GM06990 (cell line): ENCODE data around the gene NPHP4.

ENCODE experiments used
- DNase-seq: peaks from one replicate; pipeline ENCODE4 v3.0.0-alpha.2; 2011; ENCODE audit not compliant: insufficient read length; ENCODE audit errors: extremely low read depth
- H3K27me3 ChIP-seq: replicated peaks from 2 replicates; pipeline ENCODE4 v1.6.0; 2011; ENCODE audit warnings: low read length; ENCODE audit not compliant: control insufficient read depth, insufficient read depth
- H3K36me3 ChIP-seq: 2 replicates; pipeline ENCODE4 v1.5.1; 2011; ENCODE audit warnings: low read length; ENCODE audit not compliant: control insufficient read depth, insufficient read depth
- H3K4me3 ChIP-seq: replicated peaks from 2 replicates; pipeline ENCODE4 v1.5.1; 2011; ENCODE audit warnings: low read depth, mild to moderate bottlenecking, control low read depth, low read length
- CTCF ChIP-seq: IDR thresholded peaks from 2 replicates; pipeline ENCODE4 v1.5.1; 2011; ENCODE audit warnings: low read length, control low read depth, mild to moderate bottlenecking, inconsistent platforms; ENCODE audit not compliant: insufficient read depth, poor library complexity, severe bottlenecking

The NPHP4 gene

GRCh38 chr1:5999711-6000443, 7.7 kb upstream of the NPHP4 start:
- Histone ChIP-seq H3K4me3 (no peak overlapping the region), H3K27me3 (no peaks in the 10 kb centered on the region), H3K36me3 (peaks cover 18% of the 10 kb centered on the region)
- no peak for DNase-seq
- no peak for TF ChIP-seq CTCF

- H3K27me3 ChIP-seq = no peaks in the 10 kb centered on the region
Observed at GRCh38 chr1:5998906-5999301, 6.7 kb upstream of the NPHP4 start.

GRCh38 chr1:5998051-5998905, 6.1 kb upstream of the NPHP4 start:
- DNase-seq = no peak
- Histone ChIP-seq H3K27me3 (no peaks in the 10 kb centered on the region), H3K36me3 (peaks cover 18% of the 10 kb centered on the region), H3K4me3 (no peak overlapping the region)
- no peak for TF ChIP-seq CTCF

More at GRCh38 chr1:5998906-5999301, 6.7 kb upstream of the NPHP4 start:
- Histone ChIP-seq H3K36me3 (peaks cover 18% of the 10 kb centered on the region), H3K4me3 (no peak overlapping the region)
- DNase-seq = no peak
- TF ChIP-seq CTCF = no peak

- H3K27me3 ChIP-seq = no peaks in the 10 kb centered on the region
- no peak for DNase-seq
- H3K36me3 ChIP-seq = peaks cover 13% of the 10 kb centered on the region
- no peak overlapping the region for H3K4me3 ChIP-seq
- no peak for TF ChIP-seq CTCF
Observed at GRCh38 chr1:5997316-5997715, 5.1 kb upstream of the NPHP4 start.

GRCh38 chr1:5996641-5997270, 4.5 kb upstream of the NPHP4 start:
- DNase-seq = no peak
- no peaks in the 10 kb centered on the region for H3K27me3 ChIP-seq

More at GRCh38 chr1:5996641-5997270, 4.5 kb upstream of the NPHP4 start:
- Histone ChIP-seq H3K36me3 (peaks cover 10% of the 10 kb centered on the region), H3K4me3 (no peak overlapping the region)
- TF ChIP-seq CTCF = no peak
